Epithelial cell of proximal tubule (primary cell): ENCODE results near the gene FBLN1. TPM values are rescaled to one million over a fixed set of nuclear protein-coding genes. Genes with fewer than 3 reads are reported as not detected.

Source experiments
- DNase-seq: peaks from one replicate; pipeline ENCODE4 v3.0.0-alpha.2; 2011; ENCODE audit warnings: low read depth
- H3K4me3 ChIP-seq: 2 replicates; pipeline ENCODE4 v1.5.1; 2011; ENCODE audit warnings: low read depth, mild to moderate bottlenecking, low read length
- total RNA-seq: library from RNA; depleted of rRNA; stranded (reverse); fragments of >200 nt; gene quantifications from 2 replicates; pipeline ENCODE4 v1.2.3, GENCODE V29; 2015
- TF ChIP-seq, protein P1 (sequence below): conservative IDR thresholded peaks from 2 replicates; pipeline ENCODE4 v1.5.1; 2012; ENCODE audit warnings: low read depth, mild to moderate bottlenecking, low read length

The FBLN1 gene
- total RNA-seq, 1 donor from 2014 or later = 58.5 TPM

DNA sequence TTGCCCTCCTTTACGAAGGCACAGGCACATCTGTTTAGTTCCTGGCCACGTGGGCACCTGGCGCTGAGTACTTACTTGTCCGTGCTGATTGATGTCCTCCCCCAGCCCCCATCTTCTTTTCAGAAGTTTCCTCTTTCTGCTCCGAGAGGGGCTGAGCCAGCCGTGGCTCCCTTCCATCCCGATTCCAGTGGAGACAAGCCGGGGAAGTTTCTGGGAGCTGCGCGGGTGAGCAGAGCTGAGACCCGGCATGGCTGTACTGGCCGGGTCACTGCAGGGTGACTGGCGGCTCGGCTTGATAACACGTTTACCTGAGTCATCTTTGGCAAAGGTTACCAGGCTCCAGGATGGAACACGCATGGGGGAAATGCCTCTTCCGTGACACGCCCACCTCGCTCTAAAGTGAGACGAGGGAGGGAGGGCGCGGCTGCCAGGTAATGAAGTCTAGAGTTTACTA is 123.5 kb downstream of the FBLN1 start:
- DNase-seq = no peak
- peak overlapping the region; percentile 26 for H3K4me3 ChIP-seq
- TF ChIP-seq, protein P1, sequence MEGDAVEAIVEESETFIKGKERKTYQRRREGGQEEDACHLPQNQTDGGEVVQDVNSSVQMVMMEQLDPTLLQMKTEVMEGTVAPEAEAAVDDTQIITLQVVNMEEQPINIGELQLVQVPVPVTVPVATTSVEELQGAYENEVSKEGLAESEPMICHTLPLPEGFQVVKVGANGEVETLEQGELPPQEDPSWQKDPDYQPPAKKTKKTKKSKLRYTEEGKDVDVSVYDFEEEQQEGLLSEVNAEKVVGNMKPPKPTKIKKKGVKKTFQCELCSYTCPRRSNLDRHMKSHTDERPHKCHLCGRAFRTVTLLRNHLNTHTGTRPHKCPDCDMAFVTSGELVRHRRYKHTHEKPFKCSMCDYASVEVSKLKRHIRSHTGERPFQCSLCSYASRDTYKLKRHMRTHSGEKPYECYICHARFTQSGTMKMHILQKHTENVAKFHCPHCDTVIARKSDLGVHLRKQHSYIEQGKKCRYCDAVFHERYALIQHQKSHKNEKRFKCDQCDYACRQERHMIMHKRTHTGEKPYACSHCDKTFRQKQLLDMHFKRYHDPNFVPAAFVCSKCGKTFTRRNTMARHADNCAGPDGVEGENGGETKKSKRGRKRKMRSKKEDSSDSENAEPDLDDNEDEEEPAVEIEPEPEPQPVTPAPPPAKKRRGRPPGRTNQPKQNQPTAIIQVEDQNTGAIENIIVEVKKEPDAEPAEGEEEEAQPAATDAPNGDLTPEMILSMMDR = no peak

DNA sequence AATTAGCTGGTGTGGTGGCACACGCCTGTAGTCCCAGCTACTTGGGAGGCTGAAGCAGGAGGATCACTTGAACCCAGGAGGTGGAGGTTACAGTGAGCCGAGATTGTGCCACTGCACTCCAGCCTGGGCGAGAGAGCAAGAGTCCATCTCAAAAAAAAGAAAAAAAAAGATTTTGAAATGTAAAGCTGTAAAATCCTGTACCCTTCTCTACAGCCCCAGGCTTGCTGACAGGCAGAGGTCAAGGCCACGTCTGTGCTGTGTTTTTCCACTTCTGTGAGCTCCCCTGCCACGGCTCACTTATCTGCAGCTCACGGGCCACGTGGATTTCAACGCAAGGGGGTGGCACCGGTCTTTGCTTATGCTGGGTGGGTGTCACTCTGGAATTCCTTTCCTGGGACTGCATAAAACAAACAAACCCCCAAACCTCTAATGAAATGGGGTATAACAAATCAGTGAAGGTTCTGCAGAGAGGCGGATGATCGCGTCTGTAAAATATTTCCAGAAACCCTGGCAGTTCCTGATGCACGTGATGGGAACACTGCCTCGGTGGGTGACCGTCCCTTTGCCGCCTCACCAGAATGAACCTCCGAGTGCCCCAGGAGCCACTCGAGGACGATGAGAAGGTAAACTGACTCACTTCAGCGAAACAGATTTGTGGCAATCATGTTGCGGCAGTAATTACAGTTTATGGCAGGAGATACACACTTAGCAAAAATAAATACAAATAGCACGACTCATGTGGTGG is 125.0 kb downstream of the FBLN1 start:
- no peak for DNase-seq
- TF ChIP-seq, protein P1 = no peak
- H3K4me3 ChIP-seq = no peak overlapping the region

DNA sequence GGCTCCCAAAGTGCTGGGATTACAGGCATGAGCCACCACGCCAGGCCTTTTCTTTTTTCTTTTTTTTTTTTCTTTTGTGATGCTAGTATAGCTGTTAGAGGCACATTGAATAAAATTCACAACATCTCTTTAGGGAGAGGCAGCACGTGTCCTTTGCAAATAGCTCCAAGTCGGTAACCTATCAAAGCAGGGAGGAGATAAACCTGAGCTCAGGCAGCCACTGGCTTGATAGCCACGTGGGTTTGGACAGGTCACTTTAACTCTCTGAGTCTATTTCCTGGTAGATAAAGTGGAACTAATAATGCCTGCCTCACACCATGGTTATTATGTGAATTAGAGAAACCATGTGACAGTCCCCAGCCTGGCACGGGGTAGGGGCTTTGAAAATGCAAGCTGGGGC is 125.8 kb downstream of the FBLN1 start:
- H3K4me3 ChIP-seq = no peak overlapping the region
- DNase-seq = no peak
- TF ChIP-seq, protein P1 = no peak

DNA sequence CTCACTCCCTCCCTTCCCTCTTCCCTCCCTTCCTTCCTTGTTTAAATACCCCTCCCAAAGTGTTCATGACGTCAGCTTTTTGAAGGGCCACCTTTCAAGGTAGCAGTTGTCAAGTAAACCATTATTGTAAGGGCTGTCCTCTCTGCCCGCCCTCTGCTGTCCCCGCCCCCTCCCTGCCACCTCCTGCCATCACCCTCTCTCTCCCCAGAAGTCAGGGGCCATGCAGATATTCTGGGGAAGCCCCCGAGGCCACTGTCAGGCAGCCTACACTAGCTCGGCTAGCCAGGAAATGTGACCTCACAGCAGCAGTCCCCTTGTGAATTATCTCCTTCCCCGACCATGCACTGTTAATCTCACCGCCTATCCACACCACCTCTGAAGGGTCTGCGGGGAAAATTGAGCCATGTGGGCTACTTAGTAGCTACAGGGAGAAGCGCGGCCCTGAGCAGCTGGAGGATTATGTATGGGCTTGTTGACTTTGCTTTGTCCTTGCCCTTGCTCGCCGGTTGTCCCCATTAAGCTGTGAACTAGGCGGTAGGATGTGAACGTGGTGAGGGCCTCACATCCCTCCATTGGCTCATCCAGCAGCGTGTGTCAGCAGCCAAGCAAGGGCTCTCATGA is 126.9 kb downstream of the FBLN1 start:
- no peak for DNase-seq
- TF ChIP-seq, protein P1 = no peak
- H3K4me3 ChIP-seq = no peak overlapping the region

DNA sequence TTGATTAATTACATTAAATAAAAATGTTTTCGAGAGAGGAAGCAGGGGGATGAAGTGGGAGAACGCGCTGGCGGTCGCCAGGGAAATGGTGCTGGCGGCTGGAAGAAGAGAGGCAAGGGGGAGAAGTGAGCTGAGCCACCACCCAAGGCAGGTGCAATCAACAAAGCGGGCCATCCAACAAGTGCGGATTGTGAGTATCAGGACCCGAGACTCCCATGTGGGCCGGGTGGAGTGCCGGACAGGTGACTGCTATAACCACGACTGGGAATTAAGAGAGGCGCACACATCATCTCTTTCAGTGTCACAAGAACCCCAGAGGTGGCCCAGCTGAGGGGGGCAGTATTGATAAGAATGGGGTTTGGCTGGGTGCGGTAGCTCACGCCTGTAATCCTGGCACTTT is 127.8 kb downstream of the FBLN1 start:
- TF ChIP-seq, protein P1 = no peak
- no peak overlapping the region for H3K4me3 ChIP-seq
- no peak for DNase-seq

DNA sequence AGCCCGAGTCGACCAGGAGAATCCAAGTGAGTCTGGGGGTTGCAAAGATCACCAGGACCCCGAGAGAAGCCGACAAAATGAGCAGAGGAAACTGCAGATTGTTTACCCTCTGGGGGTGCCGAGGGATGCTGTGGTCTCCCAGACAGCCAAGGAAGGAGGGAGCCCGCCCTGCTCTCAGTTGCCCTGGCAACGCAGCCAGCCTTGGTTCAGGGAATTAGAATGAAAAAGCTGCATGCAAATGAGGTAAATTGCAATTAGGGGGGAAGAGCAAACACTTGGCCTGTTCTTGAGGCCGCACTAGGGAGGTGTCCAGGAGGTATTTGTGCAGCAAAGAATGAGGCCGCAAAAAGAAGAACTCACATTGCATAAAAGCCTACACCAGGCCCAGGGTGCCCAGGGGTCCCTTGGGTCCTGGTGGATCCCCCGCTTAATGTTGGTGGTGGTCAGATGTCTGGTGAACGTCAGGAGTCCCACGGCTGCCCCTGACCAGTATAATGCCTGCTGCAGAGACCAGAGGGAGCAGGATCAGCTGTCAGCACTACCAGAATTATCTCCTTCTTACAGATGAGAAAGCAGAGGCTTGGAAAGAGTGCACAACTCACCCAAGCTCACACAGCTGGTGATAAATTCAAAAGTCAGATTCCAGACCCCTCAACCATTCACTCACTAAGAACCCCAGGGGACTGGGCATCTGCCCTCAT is 128.6 kb downstream of the FBLN1 start:
- H3K4me3 ChIP-seq = no peak overlapping the region
- DNase-seq = no peak
- TF ChIP-seq, protein P1 = no peak
